ENCODE results near the gene GIT1.

GIT1 gene

GRCh38 chr17:29578626-29579485 lies 10.6 kb downstream of the GIT1 start:
- no peak for DNase-seq

- no peak for DNase-seq
Observed at GRCh38 chr17:29577385-29578211, 11.8 kb downstream of the GIT1 start.

GRCh38 chr17:29577001-29577370 lies 12.5 kb downstream of the GIT1 start:
- no peak for DNase-seq

GRCh38 chr17:29576214-29577000 lies 13.0 kb downstream of the GIT1 start:
- no peak for DNase-seq

GRCh38 chr17:29575511-29576213 lies 13.8 kb downstream of the GIT1 start:
- no peak for DNase-seq

- no peak for DNase-seq
Observed at GRCh38 chr17:29574732-29575510, 14.5 kb downstream of the GIT1 start.

- DNase-seq = no peak
Observed at GRCh38 chr17:29573871-29574731, 15.3 kb downstream of the GIT1 start.

- DNase-seq = no peak
Observed at GRCh38 chr17:29573558-29573869, 15.9 kb downstream of the GIT1 start.

GRCh38 chr17:29572691-29573557 lies 16.5 kb downstream of the GIT1 start:
- DNase-seq = peak; percentile 55 to 71

GRCh38 chr17:29571883-29572681 lies 17.4 kb downstream of the GIT1 start:
- DNase-seq = no peak

- DNase-seq = no peak
Observed at GRCh38 chr17:29571486-29571882, 18.0 kb downstream of the GIT1 start.

- DNase-seq = no peak
Observed at GRCh38 chr17:29570521-29570920, 18.9 kb downstream of the GIT1 start.

- no peak for DNase-seq
Observed at GRCh38 chr17:29569245-29569950, 20.1 kb downstream of the GIT1 start.

GRCh38 chr17:29568331-29569244 lies 20.9 kb downstream of the GIT1 start, which contains the start of gene TP53I13:
TP53I13 (plus strand) TSS chr17:29568701; CDS start chr17:29568759, 58 bp downstream.
- DNase-seq = peak; percentile 90 to 95

GRCh38 chr17:29567554-29568330 lies 21.7 kb downstream of the GIT1 start:
- peak; percentile 77 to 82 for DNase-seq

- no peak for DNase-seq
Observed at GRCh38 chr17:29567304-29567553, 22.2 kb downstream of the GIT1 start.

Measured in stimulated activated CD4-positive, alpha-beta T cell treated with anti-CD3 and anti-CD28 coated beads, Interleukin-2, amount 100 ng/mL, for 24 hours (primary cell).